ENCODE data around the gene TAF5L. TPM values are rescaled to one million over a fixed set of nuclear protein-coding genes. Genes with fewer than 3 reads are reported as not detected.

TAF5L gene
- polyA plus RNA-seq (ENCODE audit: insufficient read depth in 1 of 5, insufficient read length in 5 of 5, low replicate concordance in 1 of 5), result 10 to 100 TPM; 16.5 to 19.2 (median 18.5) TPM
- long read RNA-seq, donor 1, partial matches to known transcripts, result 11 of 15 reads
- long read RNA-seq, donor 1, other reads (novel, unspliced or antisense), result 0 of 15 reads
- long read RNA-seq, donor 2, result 0 reads
- long read RNA-seq, donor 3, full-length matches to known transcripts, result 3 of 3 reads
- long read RNA-seq, donor 3, partial matches to known transcripts, result 0 of 3 reads
- long read RNA-seq, donor 3, other reads (novel, unspliced or antisense), result 0 of 3 reads
- long read RNA-seq, donor 4, full-length matches to known transcripts, result 2 of 2 reads
- long read RNA-seq, donor 4, partial matches to known transcripts, result 0 of 2 reads
- long read RNA-seq, donor 4, other reads (novel, unspliced or antisense), result 0 of 2 reads
- long read RNA-seq, donor 5, full-length matches to known transcripts, result 2 of 10 reads
- long read RNA-seq, donor 5, partial matches to known transcripts, result 8 of 10 reads
- long read RNA-seq, donor 5, other reads (novel, unspliced or antisense), result 0 of 10 reads
- long read RNA-seq, donor 6, result 0 reads
- long read RNA-seq, donor 7, full-length matches to known transcripts, result 3 of 3 reads
- long read RNA-seq, donor 7, partial matches to known transcripts, result 0 of 3 reads
- long read RNA-seq, donor 7, other reads (novel, unspliced or antisense), result 0 of 3 reads
- long read RNA-seq, donor 8, partial matches to known transcripts, result 0 of 3 reads
- long read RNA-seq, donor 8, other reads (novel, unspliced or antisense), result 0 of 3 reads

DNA sequence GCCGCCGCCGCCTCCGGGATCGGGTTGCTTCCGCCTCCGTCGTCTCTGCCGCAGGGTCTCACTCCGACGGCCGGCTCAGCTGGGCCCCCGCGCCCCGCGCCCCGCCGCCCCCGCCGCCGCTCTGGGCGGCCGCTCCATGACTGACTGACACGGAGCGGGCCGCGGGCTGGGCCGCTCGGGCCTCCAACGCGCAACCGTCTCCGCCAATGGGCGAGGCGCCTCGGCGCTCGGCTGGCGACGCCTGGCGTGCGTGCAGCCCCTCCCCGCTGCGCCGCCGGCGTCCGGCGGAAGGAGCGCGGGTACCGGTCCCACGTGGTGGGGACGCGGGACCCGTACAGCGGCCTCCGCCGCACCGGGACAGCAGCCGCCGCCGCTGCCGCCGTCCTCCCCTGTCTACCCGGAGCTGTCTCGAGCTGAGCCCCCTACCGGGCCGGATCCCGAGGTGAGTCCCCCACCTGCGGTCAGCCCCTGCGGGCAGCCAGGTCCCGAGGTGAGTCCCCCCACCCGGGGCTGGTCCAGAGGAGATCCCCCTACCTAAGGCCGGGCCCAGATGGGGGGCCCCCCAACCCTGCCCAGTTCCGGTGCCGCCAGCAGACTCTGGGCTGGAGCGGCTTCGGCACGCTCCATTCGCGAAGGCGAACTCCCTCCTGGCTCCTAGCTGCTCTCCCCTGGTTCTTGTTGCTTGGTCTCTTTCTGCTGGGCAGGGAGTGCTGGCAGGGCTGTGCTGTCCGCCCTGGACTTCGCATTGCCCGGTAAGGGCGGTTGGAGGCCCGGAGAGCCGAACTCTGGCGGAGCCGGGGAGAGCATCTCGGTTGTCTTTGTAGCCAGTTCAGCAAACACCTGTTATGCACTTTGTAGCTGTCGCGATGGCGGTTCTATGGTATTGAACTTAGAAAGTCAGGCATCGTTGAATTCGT is at the start of gene TAF5L, which contains the start of gene URB2:
TSS of gene TAF5L (minus strand) at position 208 of the 917 bp plus-strand sequence. CDS start 11,640 bp downstream, outside the sequence.
TSS of gene URB2 (plus strand) at position 333 of the 917 bp plus-strand sequence. CDS start 1,387 bp downstream, outside the sequence.
- peak; percentile 88 to 89 for DNase-seq

DNA sequence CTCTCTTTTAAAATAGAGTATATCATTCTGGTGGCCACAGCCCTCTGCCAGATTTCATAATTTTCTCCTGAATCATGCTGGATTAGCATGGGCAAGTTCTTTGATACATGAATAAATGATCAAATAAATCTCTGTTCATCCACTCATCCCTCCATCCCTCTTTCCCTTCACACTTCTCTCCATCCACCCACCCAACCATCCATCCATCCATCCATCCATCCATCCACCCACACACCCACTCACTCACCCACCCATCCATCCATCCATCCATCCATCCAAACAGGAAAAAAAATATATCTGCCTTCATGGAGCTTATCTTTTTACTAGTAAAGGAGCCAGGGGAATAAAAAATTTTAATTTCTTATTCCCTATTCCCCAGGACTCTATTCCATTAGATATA is 49.5 kb upstream of the TAF5L start:
- DNase-seq, result no peak

DNA sequence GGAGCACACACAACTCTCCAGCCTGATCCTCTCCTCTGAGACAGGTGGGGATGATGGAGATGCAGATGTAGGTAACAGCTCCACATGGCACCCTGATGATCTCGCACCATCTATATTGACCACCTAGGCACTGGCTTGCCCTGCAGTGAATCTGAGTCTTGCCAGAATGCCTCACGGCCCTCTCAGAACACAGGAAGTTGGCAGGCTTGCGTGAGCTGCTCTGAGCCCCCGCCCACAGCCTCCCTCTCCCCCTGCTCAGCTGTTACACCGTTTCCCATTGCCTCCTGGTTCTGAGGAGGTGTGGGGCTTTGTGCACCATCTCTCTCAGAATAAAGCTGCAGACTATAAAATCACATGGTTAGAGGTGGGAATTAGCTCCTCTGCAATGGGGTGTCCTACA is 48.1 kb upstream of the TAF5L start:
- DNase-seq, result no peak

DNA sequence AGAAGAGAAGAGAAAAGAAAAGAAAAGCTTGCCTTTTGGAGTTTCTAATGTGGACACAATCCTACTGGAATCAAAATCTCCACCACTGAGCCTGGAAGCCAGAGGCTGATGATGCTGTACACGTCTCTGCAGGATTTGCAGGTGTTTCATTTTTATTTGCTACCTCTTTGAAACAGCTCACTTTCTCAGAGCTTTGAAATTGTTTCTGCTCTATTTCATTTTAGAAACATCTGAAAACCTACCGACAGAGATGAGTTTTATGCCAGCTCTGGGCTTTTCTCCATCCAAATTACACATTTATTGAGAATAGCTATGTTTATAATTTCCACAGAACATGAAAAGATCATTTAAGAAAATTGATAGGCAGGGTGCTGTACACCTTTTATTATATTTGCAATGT is 46.3 kb upstream of the TAF5L start:
- DNase-seq, result no peak

DNA sequence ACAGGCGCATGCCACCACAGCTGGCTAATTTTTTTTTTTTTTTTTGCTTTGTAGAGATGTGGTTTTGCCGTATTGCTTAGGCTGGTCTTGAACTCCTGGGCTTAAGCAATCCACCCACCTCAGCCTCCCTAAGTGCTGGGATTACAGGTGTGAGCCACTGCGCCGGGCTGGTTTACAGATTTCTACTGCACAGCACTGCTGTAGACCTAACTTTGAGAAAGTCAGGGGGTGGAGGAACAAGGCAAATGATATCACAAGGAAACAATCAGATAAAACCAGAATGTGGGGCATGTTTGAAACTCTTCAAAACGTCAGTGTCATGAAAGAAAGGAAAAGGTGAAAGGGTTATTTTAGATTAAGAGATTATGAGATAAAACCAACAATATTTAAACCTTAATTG is 45.4 kb upstream of the TAF5L start:
- DNase-seq, result no peak

DNA sequence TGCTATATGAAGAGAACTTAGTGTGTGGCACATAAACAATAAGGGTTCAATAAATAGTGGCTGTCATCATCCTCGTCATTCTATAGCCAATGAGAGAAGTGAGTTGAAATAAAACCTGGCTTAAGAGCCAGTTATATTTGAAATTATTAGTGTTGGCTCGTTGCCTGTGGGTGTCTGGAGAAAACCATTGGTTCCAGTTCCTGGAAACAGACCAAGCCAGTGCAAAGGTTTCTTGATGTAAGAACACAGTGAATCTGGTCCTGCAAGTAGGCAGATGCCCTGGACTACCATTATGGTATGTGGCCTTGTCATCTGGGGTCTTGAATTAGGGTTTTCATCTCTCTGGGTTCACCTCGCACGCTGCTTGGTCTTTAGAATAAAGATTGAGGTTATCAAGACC is 43.4 kb upstream of the TAF5L start:
- DNase-seq, result no peak

DNA sequence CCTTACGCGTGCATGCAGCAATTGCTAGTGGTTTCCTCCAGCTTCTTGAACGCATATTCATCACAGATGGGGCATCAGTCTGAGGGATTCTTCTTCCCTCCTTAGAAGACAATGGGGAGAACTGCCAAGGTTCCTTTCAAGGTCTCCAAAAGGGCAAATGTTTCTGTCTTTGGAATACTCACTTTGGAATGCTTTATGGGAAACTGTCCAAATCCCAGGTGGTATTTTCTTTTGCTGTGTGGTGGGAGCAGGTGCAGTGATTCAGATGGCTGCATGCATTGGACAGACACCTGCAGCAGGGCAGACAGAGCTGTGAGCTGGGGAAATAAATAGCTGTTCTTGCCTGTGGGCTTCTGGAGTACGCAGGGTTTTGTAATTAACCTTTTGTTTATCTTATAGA is 40.7 kb upstream of the TAF5L start:
- DNase-seq, result no peak

DNA sequence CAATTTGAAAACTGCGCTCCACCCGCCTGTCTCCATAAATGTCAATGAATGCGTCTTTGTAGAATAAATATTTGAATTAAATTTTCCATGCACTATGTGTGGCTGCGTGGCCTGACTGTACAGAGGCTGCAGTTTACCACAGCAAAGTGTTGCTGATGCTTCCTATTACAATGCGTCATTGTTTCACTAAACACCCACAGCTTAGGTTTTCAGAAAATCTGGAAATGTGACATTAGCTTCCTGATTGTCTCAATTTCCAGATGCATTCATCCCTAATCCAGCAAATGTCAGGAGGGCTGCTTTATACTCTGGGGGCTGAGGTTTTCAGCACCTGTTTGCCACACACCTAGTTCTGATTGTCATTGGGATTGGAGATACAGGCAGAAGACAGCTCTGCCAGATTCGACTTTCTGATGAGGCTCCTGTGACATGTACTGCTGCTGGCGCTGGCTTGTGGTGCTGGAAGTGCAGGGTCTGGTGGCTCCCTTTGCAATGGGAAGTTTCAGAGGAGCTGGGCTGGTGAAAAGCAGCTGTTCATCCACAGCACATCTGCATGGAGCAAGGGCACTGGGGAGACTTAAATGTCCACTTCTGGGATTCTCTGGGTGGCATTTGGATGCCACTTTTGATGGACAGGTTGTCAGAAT is 40.1 kb upstream of the TAF5L start:
- no peak for DNase-seq

DNA sequence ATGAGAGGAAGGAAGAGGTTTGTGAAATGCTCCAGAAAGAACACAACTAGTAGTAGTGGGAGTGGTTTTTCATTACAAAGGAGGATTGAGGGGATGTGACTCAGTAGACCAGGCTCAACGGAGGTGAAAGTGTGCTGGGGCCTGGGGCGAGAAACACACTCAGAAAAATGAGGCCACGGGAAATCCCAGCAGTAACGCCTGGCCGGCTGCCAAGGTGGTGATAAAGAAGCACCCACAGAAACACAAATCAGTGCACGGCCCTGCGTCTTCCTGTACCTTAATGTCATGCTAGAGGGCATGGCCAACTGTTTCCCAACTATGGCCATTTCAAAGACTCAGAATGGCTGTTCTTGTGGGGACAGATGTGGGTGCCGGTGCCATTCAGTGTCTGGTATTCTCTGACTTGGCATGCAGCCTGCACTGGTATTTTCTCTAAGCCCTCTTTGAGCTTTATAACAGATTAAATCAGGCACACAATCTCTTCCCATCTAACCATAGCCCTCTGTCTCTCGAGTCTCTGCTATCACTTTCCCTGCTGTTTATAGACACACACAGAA is 38.3 kb upstream of the TAF5L start:
- DNase-seq, result no peak

DNA sequence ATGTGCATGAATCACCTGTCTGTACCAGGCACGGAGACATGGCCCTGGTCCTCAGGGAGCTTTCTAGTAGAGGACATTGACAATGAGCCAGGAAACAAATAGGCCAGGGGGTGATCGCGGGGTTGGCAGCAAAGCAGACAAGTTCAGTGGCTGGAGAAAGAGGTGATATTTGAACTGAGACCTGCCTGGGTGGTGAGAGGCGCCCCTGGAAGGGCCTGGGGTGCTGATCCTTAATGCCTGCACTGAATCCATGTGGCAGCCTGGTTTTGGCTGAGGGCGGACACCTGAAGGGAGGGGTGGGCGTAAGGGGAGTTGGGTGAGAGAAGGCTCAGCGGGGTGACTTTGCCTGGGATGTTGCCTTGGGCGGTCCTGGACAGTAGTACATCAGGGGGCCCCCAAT is 36.0 kb upstream of the TAF5L start:
- DNase-seq, result no peak

DNA sequence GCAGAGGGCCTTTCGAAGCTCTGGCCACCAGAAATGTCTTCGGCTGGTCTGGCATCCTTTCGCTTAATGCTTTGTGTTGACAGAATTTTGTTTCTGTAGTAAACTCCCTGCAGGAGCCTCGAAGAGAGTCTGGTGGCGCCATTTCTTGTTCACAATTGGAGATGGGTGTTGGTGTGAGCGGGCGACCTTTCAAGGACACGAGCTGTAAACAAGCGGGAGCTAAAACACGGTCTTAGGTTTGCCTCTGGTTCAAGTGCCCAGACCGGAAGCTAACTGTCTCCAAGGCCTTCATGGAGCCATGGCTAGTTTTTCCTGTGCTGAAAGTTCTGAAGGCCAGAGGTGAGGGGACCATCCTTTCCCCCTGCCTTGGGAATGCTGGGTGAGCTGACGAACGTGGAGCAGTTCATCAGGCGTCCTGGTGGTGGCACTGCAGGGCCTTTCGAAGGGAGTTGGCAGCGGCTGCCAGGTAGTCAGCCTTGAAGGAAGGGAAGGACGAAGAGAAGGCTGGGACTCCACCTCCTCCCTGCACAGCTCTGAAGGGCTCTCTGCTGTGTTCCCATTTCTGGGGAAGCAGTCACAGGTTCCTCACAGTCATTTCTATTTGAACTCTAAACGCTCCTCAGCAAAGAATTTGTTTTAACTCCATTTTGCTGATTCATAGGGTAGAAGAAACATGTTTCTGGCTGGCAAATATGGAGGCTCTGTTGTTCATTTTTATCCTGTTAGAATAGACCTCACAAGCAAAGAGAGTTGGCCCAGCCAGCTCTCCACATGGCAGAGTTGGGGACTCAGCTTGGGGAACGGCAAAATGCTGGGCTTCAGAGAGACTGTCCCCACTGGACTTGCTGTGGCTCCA is 35.3 kb upstream of the TAF5L start:
- peak; percentile 56 to 71 for DNase-seq

DNA sequence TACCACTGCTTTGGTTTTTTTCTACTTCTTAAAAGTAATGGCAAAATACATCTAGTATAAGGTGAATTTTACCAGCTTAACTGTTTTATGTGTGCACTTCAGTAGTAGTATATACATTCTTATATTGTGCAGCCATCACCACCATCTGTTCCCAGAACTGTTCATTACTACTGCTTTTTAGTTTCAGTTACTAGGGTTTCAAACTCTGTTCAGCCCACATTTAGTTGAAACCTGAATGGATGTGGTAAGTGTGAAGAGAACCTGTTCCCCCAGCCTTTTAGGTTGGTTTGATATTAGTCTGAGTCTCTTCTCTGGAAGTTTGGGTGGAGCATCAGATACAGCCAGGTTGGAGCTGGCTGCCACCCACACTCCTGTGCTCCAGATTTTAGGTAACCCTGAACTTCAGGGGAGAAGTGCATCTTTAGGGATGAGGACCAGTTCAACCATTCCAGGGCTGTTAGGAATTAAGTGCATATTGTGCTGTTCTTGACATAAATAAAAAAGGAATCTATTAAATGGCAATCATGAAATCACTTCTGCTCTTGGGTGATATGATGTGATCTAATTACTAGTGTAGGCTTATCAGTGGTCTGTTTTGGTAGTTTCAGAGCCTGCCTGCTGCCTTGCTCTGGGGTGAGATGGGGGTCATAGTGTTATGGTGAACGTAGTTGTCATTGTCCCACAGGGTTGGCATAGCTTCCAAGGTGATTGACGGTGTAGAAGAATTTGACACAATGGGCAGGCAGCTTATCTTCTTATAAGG is 32.3 kb upstream of the TAF5L start:
- no peak for DNase-seq

DNA sequence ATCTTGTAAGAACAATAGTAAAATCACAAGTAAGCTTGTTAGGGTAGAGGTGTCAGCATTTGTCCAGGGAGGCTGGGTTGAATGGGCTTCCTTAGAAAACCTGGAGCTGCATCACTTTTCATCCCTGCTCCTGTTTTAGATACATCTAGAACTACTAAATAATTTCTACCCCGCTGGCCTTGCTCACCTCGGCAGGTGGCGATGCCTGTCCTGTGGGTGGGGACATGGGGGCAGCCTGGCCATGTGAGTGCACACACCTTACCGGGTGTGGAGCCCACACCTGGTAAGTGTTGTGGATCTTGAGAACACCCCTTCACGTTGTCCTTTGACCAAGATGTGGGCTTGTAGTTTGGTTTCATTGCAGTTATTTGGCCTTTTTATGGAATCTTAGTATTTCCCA is 29.9 kb upstream of the TAF5L start:
- DNase-seq, result no peak

DNA sequence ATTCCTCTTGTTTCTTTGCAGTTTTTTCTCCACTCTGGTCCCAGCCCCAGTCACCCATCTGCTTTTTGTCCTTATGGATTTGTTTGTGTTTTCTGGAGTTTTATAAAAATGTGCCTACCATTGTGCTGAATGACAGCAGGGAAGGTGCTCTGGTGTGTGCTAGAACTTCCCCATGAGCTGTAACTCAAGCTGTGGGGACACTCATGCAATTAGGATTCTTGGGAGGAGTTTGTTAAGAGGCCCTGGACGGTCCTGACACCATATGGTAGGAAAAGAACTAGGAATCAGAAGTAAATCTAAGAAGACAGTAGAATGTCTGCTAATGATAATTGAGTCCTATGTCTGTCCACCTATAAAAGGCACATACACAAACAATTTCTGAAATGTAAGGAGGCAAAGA is 27.5 kb upstream of the TAF5L start:
- no peak for DNase-seq

DNA sequence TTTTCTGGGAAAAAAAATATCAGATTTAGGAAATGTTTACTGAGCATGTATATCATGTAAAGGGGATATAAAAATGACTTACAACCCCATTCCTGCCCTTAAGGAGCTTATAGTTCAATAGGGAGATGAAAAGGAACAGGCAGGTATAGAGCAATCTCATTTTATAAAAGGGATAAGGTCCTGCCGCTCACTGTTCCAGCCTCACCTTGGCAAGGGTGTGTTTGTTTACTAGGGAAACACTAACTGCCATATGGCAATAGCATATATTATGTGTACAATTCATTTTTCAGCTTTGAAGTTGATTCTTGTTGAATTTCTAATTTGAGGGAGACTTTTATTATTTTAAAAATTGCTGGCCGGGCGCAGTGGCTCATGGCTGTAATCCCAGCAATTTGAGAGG is 25.6 kb upstream of the TAF5L start:
- DNase-seq, result no peak

DNA sequence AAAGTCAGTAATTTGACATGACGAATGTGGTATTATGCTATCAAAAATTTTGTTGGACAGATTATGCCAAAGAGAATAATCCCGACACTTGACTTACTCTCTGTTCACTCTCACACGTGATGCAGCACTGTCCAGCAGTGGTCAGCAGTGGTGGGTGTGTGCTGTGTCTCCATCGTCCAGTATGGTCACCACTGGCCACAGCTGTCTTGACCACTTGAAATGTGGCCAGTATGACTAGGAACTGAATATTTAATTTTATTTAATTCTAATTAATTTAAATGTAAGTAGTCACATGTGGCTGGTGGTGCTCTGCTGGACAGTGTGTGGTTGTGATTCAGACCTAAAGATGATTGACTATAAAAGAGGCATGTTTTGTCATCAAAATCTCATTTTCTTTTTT is 24.1 kb upstream of the TAF5L start:
- no peak for DNase-seq

DNA sequence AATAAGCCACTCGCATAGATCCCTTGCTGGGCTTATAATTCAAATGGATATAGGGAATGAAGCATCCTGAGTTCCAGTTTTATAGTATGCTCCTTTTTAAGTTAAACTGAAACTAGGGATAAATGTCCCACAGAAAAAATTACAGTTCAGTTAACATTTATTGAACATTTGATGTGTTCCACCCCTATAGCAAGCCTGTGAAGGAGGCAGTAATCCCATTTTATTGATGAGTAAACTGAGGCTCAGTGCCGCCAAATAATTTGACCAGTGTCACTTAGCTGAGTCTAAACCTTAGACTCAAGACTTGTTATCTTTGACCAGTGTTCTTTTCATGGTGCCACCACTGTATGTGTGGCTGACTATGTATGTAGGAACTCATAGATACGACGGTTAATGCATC is 22.5 kb upstream of the TAF5L start:
- no peak for DNase-seq

DNA sequence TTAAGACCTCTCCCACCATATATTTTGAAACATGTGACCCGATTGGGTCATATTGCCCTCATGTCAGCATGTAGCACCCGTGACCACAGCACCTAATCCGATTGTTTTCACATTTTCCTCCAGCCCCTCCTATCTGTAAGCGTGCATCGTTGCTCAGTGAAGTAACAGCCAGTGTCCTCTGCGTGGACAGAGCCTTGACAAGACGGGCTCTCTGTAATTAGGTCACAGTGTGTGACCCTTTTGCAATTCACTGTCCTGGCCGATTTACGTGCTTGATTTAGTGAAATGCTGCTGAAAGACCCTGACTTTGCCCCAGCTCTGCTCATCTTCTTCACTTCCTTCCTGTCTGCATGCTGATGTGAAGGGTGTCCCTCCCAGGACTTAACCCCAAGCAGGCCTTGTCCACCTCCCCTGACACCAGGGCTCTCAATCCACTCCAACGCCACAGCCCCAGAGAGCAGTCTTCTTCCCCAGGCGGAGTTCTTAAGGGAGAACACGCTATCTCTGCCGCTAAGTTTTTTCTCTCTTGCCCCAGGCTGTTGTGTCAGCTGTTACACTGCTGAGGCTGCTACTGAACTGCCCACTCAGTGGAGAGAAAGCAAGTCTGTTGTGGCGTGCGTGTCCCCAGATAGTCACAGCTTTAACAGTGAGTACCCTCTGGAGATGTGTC is 19.5 kb upstream of the TAF5L start:
- no peak for DNase-seq
